PC-3 (cell line): Measurements from ENCODE around the gene CARNS1. TPM values are rescaled to one million over a fixed set of nuclear protein-coding genes. Genes with fewer than 3 reads are reported as not detected.

Experiments
- ATAC-seq: fragments of 200-7000 bp; cut with Tn5 transposase; 2 replicates; pipeline ENCODE4 v1.9.1; 2020; ENCODE audit warnings: mild to moderate bottlenecking, moderate library complexity
- BruUV-seq: library from RNA; stranded (reverse); fragments of 400-500 nt; replicated peaks from 2 replicates; lab custom pipeline; 2021; lab: Mats Ljungman, UMichigan
- CTCF ChIA-PET: fragments of 300-600 bp; sonication (Branson Sonifier 250); formaldehyde crosslinking; loops from one replicate; lab custom pipeline; 2022; ENCODE audit warnings: antibody characterized with exemption; lab: Charles Lee
- POLR2A ChIA-PET: fragments of 300-600 bp; sonication (Branson Sonifier 250); formaldehyde crosslinking; loops from one replicate; lab custom pipeline; 2022; ENCODE audit warnings: antibody characterized with exemption; ENCODE audit not compliant: unreplicated experiment; lab: Charles Lee
- DNase-seq: peaks from one replicate; pipeline ENCODE4 v3.0.0-alpha.2; 2015
- H2AFZ ChIP-seq: fragments of 300-600 bp; sonication (generic); 2 replicates; pipeline ENCODE4 v1.6.0; 2016; ENCODE audit warnings: antibody characterized with exemption, low read length
- H3F3A ChIP-seq: fragments of 300-600 bp; sonication (generic); one replicate; pipeline ENCODE4 v1.6.0; 2017; ENCODE audit warnings: antibody characterized with exemption, low read length, control low read depth, mild to moderate bottlenecking; ENCODE audit not compliant: unreplicated experiment
- H3K27ac ChIP-seq: fragments of 300-600 bp; sonication (generic); 2 replicates; pipeline ENCODE4 v1.5.1; 2016; ENCODE audit warnings: mild to moderate bottlenecking, low read length
- H3K27me3 ChIP-seq: fragments of 300-600 bp; sonication (generic); 2 replicates; pipeline ENCODE4 v1.6.1; 2016; ENCODE audit warnings: low read length, mixed read lengths
- H3K36me3 ChIP-seq: fragments of 300-600 bp; sonication (generic); 2 replicates; pipeline ENCODE4 v1.6.1; 2016; ENCODE audit warnings: low read depth, mixed run types, low read length, mixed read lengths
- H3K4me1 ChIP-seq: fragments of 300-600 bp; sonication (generic); 2 replicates; pipeline ENCODE4 v1.5.1; 2016; ENCODE audit warnings: low read length; ENCODE audit not compliant: insufficient read depth
- H3K4me2 ChIP-seq: fragments of 300-600 bp; sonication (generic); 2 replicates; pipeline ENCODE4 v1.6.0; 2016; ENCODE audit warnings: low read length
- H3K4me3 ChIP-seq: fragments of 300-600 bp; sonication (generic); 2 replicates; pipeline ENCODE4 v1.5.1; 2016; ENCODE audit warnings: mild to moderate bottlenecking, low read length, mixed read lengths
- H3K79me2 ChIP-seq: fragments of 300-600 bp; sonication (generic); 2 replicates; pipeline ENCODE4 v1.6.1; 2017; ENCODE audit warnings: low read length, mixed read lengths
- H3K9ac ChIP-seq: fragments of 300-600 bp; sonication (generic); 2 replicates; pipeline ENCODE4 v1.6.0; 2016; ENCODE audit warnings: mild to moderate bottlenecking, low read length
- H3K9me2 ChIP-seq: fragments of 300-600 bp; sonication (generic); replicated peaks from 2 replicates; pipeline ENCODE4 v1.6.1; 2016; ENCODE audit warnings: mixed run types, low read length, mixed read lengths
- H3K9me3 ChIP-seq: fragments of 300-600 bp; sonication (generic); 2 replicates; pipeline ENCODE4 v1.6.1; 2016; ENCODE audit warnings: low read length, mixed read lengths
- H4K20me1 ChIP-seq: fragments of 300-600 bp; sonication (generic); 2 replicates; pipeline ENCODE4 v1.6.1; 2016; ENCODE audit warnings: low read length, mixed read lengths
- EZH2 ChIP-seq: fragments of 300-600 bp; sonication (generic); IDR thresholded peaks from one replicate; pipeline ENCODE4 v1.6.1; 2017; ENCODE audit warnings: antibody characterized with exemption, mild to moderate bottlenecking, low read length; ENCODE audit not compliant: unreplicated experiment
- EZH2phosphoT487 ChIP-seq: fragments of 300-600 bp; sonication (generic); IDR thresholded peaks from 2 replicates; pipeline ENCODE4 v1.6.1; 2018; ENCODE audit warnings: mild to moderate bottlenecking, antibody characterized with exemption, low read length, borderline replicate concordance
- intact Hi-C: fragments of 100-400 bp; cut with micrococcal nuclease; formaldehyde crosslinking; loops from 2 replicates; pipeline ENCODE4 v1.9.0; 2023
- total RNA-seq: library from RNA; depleted of rRNA; stranded (reverse); fragments of >200 nt; gene quantifications from 2 replicates; pipeline ENCODE4 v1.2.3, GENCODE V29; 2014
- TF ChIP-seq, protein P1 (sequence below): fragments of 300-600 bp; sonication (generic); conservative IDR thresholded peaks from 2 replicates; pipeline ENCODE4 v1.5.1; 2017; ENCODE audit warnings: antibody characterized with exemption, low read depth, mild to moderate bottlenecking, low read length

CARNS1 gene
- total RNA-seq, 1 experiment from 2014 or later: 0.22 TPM

DNA sequence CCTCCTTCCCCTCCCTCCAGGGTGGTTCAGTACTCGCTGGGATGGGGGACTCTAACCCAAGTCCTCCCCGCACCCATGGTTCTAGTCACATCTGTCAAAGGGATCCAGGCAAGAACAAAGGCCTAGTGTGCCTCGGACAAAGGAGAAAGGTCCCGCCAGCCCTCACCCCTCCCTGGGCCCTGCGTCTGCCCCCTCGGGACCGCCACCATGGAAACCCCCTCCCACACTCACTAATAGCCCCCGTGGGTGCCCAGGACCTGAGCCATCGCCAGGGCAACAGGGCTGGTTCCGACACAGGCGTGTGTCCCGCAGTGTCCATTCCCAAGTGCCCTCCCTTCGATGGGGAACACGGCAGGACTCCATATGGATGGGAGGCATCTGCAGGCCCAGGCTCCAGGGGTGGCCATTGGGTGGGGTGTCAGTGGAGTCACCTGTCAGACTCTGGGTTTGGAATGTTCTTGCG, 5.1 kb upstream of the CARNS1 start:
- no peak overlapping the region for H3K9ac ChIP-seq
- H3K4me2 ChIP-seq: no peak overlapping the region
- intact Hi-C loops: no loop called here
- no peaks in the 10 kb centered on the region; the same call in 1 of the 2 replicates for H3K4me1 ChIP-seq
- H3K9me3 ChIP-seq: no peaks in the 10 kb centered on the region
- H3K27me3 ChIP-seq: no peaks in the 10 kb centered on the region
- no TSS peak for BruUV-seq
- H2AFZ ChIP-seq: no peak overlapping the region
- POLR2A ChIA-PET: no interaction called here
- no peaks in the 10 kb centered on the region for H3K9me2 ChIP-seq
- H3K27ac ChIP-seq: no peak overlapping the region
- TF ChIP-seq, protein P1, sequence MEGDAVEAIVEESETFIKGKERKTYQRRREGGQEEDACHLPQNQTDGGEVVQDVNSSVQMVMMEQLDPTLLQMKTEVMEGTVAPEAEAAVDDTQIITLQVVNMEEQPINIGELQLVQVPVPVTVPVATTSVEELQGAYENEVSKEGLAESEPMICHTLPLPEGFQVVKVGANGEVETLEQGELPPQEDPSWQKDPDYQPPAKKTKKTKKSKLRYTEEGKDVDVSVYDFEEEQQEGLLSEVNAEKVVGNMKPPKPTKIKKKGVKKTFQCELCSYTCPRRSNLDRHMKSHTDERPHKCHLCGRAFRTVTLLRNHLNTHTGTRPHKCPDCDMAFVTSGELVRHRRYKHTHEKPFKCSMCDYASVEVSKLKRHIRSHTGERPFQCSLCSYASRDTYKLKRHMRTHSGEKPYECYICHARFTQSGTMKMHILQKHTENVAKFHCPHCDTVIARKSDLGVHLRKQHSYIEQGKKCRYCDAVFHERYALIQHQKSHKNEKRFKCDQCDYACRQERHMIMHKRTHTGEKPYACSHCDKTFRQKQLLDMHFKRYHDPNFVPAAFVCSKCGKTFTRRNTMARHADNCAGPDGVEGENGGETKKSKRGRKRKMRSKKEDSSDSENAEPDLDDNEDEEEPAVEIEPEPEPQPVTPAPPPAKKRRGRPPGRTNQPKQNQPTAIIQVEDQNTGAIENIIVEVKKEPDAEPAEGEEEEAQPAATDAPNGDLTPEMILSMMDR: no peak
- no peak for TF ChIP-seq EZH2phosphoT487
- TF ChIP-seq EZH2: no peak
- ATAC-seq: no peak
- H3F3A ChIP-seq: no peaks in the 10 kb centered on the region
- no peaks in the 10 kb centered on the region for H4K20me1 ChIP-seq
- H3K36me3 ChIP-seq: no peaks in the 10 kb centered on the region
- no peak for DNase-seq
- H3K79me2 ChIP-seq: no peaks in the 10 kb centered on the region
- CTCF ChIA-PET: no interaction called here
- H3K4me3 ChIP-seq: no peak overlapping the region

DNA sequence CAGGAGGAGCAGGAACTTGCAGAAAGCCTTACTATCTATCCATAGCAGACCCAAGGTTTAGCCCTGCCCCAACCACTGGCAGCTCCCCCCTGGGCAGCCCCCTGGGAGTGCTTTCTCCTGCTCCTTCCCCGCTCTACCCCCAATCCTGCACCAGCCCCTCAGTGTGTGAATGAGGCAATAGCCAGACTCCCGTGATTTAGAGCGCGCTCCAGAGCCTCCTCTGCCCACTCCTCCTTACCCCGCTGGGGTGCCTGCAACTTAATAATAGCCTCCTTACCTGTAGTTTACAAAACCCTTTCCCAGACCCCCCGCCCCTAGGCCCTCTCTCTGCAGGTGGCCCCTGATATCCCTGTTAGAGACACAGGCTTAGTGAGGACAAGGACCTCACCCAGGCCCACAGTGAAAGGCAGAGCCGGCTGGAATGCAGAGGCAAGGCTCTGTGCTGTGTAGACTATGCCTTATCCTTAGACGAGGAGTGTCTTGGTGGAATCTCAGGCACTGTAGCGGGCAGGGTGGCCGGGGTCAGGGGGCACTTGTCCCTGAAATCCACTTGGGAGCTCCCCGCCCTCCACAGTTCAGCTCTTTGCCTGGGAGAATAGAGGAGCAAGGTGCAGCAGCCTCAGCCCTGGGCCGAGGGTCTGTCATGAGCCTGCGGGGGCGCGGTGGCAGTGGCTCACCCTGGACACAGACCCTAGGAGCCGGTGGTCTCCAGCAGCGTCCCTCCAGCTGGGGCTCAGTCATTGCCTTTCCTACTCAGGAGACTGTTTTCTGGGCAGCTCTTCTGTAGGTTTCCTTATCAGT, 4.3 kb upstream of the CARNS1 start:
- Histone ChIP-seq H3K4me3 (no peak overlapping the region), H2AFZ (no peak overlapping the region), H3K4me2 (no peak overlapping the region), H3K27ac (no peak overlapping the region), H3K27me3 (no peaks in the 10 kb centered on the region), H3K9me2 (no peaks in the 10 kb centered on the region), H3F3A (no peaks in the 10 kb centered on the region), H3K4me1 (no peaks in the 10 kb centered on the region; the same call in 1 of the 2 replicates), H3K9ac (no peak overlapping the region), H3K9me3 (no peaks in the 10 kb centered on the region), H4K20me1 (no peaks in the 10 kb centered on the region), H3K36me3 (no peaks in the 10 kb centered on the region), H3K79me2 (no peaks in the 10 kb centered on the region)
- BruUV-seq: no TSS peak
- TF ChIP-seq EZH2phosphoT487 (no peak), EZH2 (no peak)
- TF ChIP-seq, protein P1: no peak
- no peak for DNase-seq
- no peak for ATAC-seq
- CTCF ChIA-PET: no interaction called here
- POLR2A ChIA-PET: no interaction called here
- intact Hi-C loops: no loop called here

DNA sequence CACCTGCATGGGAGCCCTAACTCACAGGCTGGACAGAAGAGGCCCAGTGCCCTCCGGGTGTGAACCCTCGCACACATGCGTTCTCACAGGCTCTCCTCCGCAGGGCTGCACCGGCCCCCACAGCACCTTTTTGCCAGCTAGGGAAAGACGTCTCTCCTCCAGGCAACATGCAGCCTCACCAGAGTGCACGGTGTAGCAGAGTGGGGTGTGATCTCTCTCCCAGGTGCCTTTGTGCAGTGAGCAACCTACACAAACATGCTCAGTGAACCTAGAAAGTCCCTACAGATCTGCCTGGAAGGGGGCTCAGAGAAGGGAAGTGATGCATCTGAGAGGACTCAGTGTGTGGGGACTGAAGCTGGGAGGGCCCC, 3.7 kb upstream of the CARNS1 start:
- no peaks in the 10 kb centered on the region for H3K27me3 ChIP-seq
- TF ChIP-seq EZH2phosphoT487 (no peak), EZH2 (no peak)
- TF ChIP-seq, protein P1: no peak
- H2AFZ ChIP-seq: no peak overlapping the region
- no peaks in the 10 kb centered on the region for H4K20me1 ChIP-seq
- H3K4me2 ChIP-seq: no peak overlapping the region
- H3K9me2 ChIP-seq: no peaks in the 10 kb centered on the region
- intact Hi-C loops: no loop called here
- no peak overlapping the region for H3K27ac ChIP-seq
- H3K4me1 ChIP-seq: no peaks in the 10 kb centered on the region; the same call in 1 of the 2 replicates
- POLR2A ChIA-PET: no interaction called here
- CTCF ChIA-PET: no interaction called here
- BruUV-seq: no TSS peak
- no peak for DNase-seq
- H3K4me3 ChIP-seq: no peak overlapping the region
- H3K36me3 ChIP-seq: no peaks in the 10 kb centered on the region
- no peak for ATAC-seq
- no peaks in the 10 kb centered on the region for H3K79me2 ChIP-seq
- no peaks in the 10 kb centered on the region for H3K9me3 ChIP-seq
- no peak overlapping the region for H3K9ac ChIP-seq
- H3F3A ChIP-seq: no peaks in the 10 kb centered on the region
